ENCODE measurements around the gene NID2.

DNA sequence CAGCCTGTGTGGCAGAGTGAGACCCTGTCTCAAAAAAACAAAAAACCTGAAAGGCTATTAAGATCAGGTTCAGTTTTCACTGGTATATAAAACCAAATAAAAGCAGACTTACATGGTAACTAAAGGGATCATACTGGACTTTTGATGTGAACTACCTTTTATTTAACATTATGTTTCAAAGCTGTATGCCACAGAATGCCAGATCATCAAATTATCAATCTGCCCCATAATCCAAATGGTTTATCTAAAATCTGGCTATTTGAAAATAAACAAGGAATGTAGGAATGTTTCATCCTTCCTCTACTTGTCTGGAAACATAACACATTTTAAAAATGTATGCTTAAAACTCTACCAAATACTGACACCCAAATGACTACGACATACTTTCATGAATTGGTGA lies 14.2 kb downstream of the NID2 start:
- no peak for TF ChIP-seq EZH2 (IDR thresholded peaks at IDR 0.05; ENCODE audit: low read length, missing control alignments)
- TF ChIP-seq CTCF (conservative IDR thresholded peaks at IDR 0.05 in 1 of 2, IDR thresholded peaks at IDR 0.05 in 1 of 2; ENCODE audit: low read depth in 1 of 2, low read length in 2 of 2), result no peak
